ENCODE data around the gene BEST4. TPM values are rescaled to one million over a fixed set of nuclear protein-coding genes. Genes with fewer than 3 reads are reported as not detected.

The BEST4 gene
- total and polyA plus RNA-seq, 2 of the 13 experiments (the other 11 are each of a cell fraction or from before 2014, with no cell fraction given): 0.77 to 1.4 TPM

- TF ChIP-seq CCAR2 (optimal IDR thresholded peaks at IDR 0.05; ENCODE audit: low read depth, low read length): no peak
- TF ChIP-seq GATAD2A (CRISPR knock-in tag; IDR thresholded peaks at IDR 0.05): peak; percentile 86
- no peak for TF ChIP-seq ZSCAN5A (CRISPR knock-in tag; IDR thresholded peaks at IDR 0.05; ENCODE audit: borderline replicate concordance)
- peak; percentile 96 for TF ChIP-seq ERF (CRISPR knock-in tag; IDR thresholded peaks at IDR 0.05)
- no peak for TF ChIP-seq CENPBD1 (CRISPR knock-in tag; IDR thresholded peaks at IDR 0.05; ENCODE audit: borderline replicate concordance, low read depth)
- TF ChIP-seq AFF4 (CRISPR knock-in tag; IDR thresholded peaks at IDR 0.05): no peak
- TF ChIP-seq ARNTL (CRISPR knock-in tag; IDR thresholded peaks at IDR 0.05): peak; percentile 50
- no peak for TF ChIP-seq STAT5B (CRISPR knock-in tag; IDR thresholded peaks at IDR 0.05)
- TF ChIP-seq USF2 (IDR thresholded peaks at IDR 0.05; ENCODE audit: low read depth, low read length): no peak
- 0 out of 2 replicates have a peak, but pooled peaks have one; percentile 15 for TF ChIP-seq USF2 (CRISPR knock-in tag; IDR thresholded peaks at IDR 0.05; ENCODE audit: borderline replicate concordance)
- no peak for TF ChIP-seq ZNF296 (CRISPR knock-in tag; conservative IDR thresholded peaks at IDR 0.05)
- TF ChIP-seq KMT2A (CRISPR knock-in tag; IDR thresholded peaks at IDR 0.05): peak; percentile 89
- TF ChIP-seq IRF2 (CRISPR knock-in tag; IDR thresholded peaks at IDR 0.05): peak; percentile 94
- TF ChIP-seq ZNF672 (CRISPR knock-in tag; IDR thresholded peaks at IDR 0.05): no peak
- peak; percentile 97 for TF ChIP-seq KDM5A (IDR thresholded peaks at IDR 0.05; ENCODE audit: borderline replicate concordance, low read length)
- 0 out of 2 replicates have a peak, but pooled peaks have one; percentile 44 for TF ChIP-seq ZNF710 (CRISPR knock-in tag; IDR thresholded peaks at IDR 0.05; ENCODE audit: borderline replicate concordance)
- TF ChIP-seq NR2F6 (IDR thresholded peaks at IDR 0.05): peak; percentile 87
- TF ChIP-seq NR2F6 (CRISPR knock-in tag; IDR thresholded peaks at IDR 0.05): peak; percentile 89
- TF ChIP-seq HES4 (CRISPR knock-in tag; IDR thresholded peaks at IDR 0.05; ENCODE audit: borderline replicate concordance): peak; percentile 80; the same call in 1 of the 2 replicates
These were observed 12.7 kb downstream of the BEST4 start, which contains the start of gene RPS8 (continued) for GRCh38 chr1:44775078-44775929.

All from HepG2 (cell line).